Keratinocyte (primary cell): ENCODE data around the gene YDJC. TPM values are rescaled to one million over a fixed set of nuclear protein-coding genes. Genes with fewer than 3 reads are reported as not detected.
"Not testable (repeated sequence)": the region's sequence is repeated elsewhere in the genome, so short reads cannot be mapped to it uniquely, and the experiment has no call there.

ENCODE experiments used
- DNase-seq: peaks from one replicate; pipeline ENCODE4 v3.0.0-alpha.2; 2011; ENCODE audit warnings: low read depth, missing footprints, low spot score
- FAIRE-seq: peaks from 2 replicates; lab custom pipeline; 2011; peaks lifted over from hg19 to GRCh38; lab: Jason Lieb, UNC
- H2AFZ ChIP-seq: 2 replicates; pipeline ENCODE4 v1.6.0; 2012; ENCODE audit warnings: low read length, control low read depth, inconsistent platforms; ENCODE audit not compliant: control insufficient read depth
- H3K27ac ChIP-seq: 2 replicates; pipeline ENCODE4 v1.5.1; 2011; ENCODE audit warnings: low read length; ENCODE audit not compliant: control insufficient read depth, insufficient read depth
- H3K27me3 ChIP-seq: 3 replicates; pipeline ENCODE4 v1.6.0; 2011; ENCODE audit warnings: low read length; ENCODE audit not compliant: control insufficient read depth, insufficient read depth; ENCODE audit errors: extremely low read depth
- H3K36me3 ChIP-seq, 2 experiments: 2 replicates in 1 of 2; 3 replicates in 1 of 2; pipeline ENCODE4 v1.5.1; 2011; ENCODE audit warnings: low read length in 2 of 2, mild to moderate bottlenecking in 1 of 2; ENCODE audit not compliant: control insufficient read depth in 2 of 2, insufficient read depth in 2 of 2; ENCODE audit errors: extremely low read depth in 1 of 2
- H3K4me1 ChIP-seq: 3 replicates; pipeline ENCODE4 v1.5.1; 2011; ENCODE audit warnings: low read length; ENCODE audit not compliant: control insufficient read depth, insufficient read depth; ENCODE audit errors: extremely low read depth
- H3K4me2 ChIP-seq: 3 replicates; pipeline ENCODE4 v1.6.0; 2011; ENCODE audit warnings: low read depth, low read length; ENCODE audit not compliant: control insufficient read depth, insufficient read depth; ENCODE audit errors: extremely low read depth
- H3K4me3 ChIP-seq, 3 experiments: fragments of 200-600 bp in 1 of 3; sonication (generic) in 1 of 3; 2 replicates in 2 of 3; 3 replicates in 1 of 3; pipeline ENCODE4 v1.5.1; 2011 to 2016; ENCODE audit warnings: low read length in 3 of 3, mild to moderate bottlenecking in 3 of 3, control low read depth in 2 of 3, inconsistent platforms in 1 of 3, low read depth in 1 of 3, mixed read lengths in 1 of 3, mixed run types in 1 of 3, moderate library complexity in 1 of 3; ENCODE audit not compliant: control insufficient read depth in 2 of 3, insufficient read depth in 2 of 3; ENCODE audit errors: extremely low read depth in 1 of 3
- H3K79me2 ChIP-seq: 2 replicates; pipeline ENCODE4 v1.6.0; 2012; ENCODE audit warnings: low read length; ENCODE audit not compliant: control insufficient read depth, insufficient read depth
- H3K9ac ChIP-seq: 3 replicates; pipeline ENCODE4 v1.6.0; 2011; ENCODE audit warnings: low read length; ENCODE audit not compliant: control insufficient read depth, insufficient read depth; ENCODE audit errors: extremely low read depth
- H3K9me1 ChIP-seq: 3 replicates; pipeline ENCODE4 v1.6.0; 2011; ENCODE audit warnings: low read length; ENCODE audit not compliant: control insufficient read depth, insufficient read depth; ENCODE audit errors: extremely low read depth
- H3K9me3 ChIP-seq: 2 replicates; pipeline ENCODE4 v1.5.1; 2012; ENCODE audit warnings: low read depth, low read length; ENCODE audit not compliant: control insufficient read depth
- H4K20me1 ChIP-seq: 3 replicates; pipeline ENCODE4 v1.6.0; 2011; ENCODE audit warnings: low read length; ENCODE audit not compliant: control insufficient read depth, insufficient read depth; ENCODE audit errors: extremely low read depth
- CTCF ChIP-seq, 3 experiments: IDR thresholded peaks in 1 of 3; conservative IDR thresholded peaks in 1 of 3; optimal IDR thresholded peaks in 1 of 3; 2 replicates in 2 of 3; 3 replicates in 1 of 3; pipeline versions ENCODE3 to v1.5.1; 2011; ENCODE audit warnings: low read length in 3 of 3, mild to moderate bottlenecking in 3 of 3, moderate library complexity in 2 of 3, control low read depth in 1 of 3, inconsistent platforms in 1 of 3; ENCODE audit not compliant: insufficient read depth in 2 of 3; ENCODE audit errors: extremely low read depth in 1 of 3
- EZH2 ChIP-seq: IDR thresholded peaks from one replicate; pipeline ENCODE4 v1.6.1; 2012; ENCODE audit warnings: inconsistent platforms, mild to moderate bottlenecking, low read length, moderate library complexity
- dilution Hi-C: fragments of 300-500 bp; cut with MboI; formaldehyde crosslinking; loops from one replicate; pipeline ENCODE4 v1.7.0; 2020; ENCODE audit warnings: low sequenced_read_pairs; ENCODE audit not compliant: extremely low pct_ligation_motif_present
- polyA minus RNA-seq, 3 experiments: library from RNA; depleted of rRNA, polyadenylated mRNA; stranded (reverse); fragments of >200 nt; gene quantifications; 1 replicate in 1 of 3; 2 replicates in 1 of 3; 3 replicates in 1 of 3; pipeline ENCODE4 v1.2.3, GENCODE V29; 2011
- polyA plus RNA-seq, 5 experiments: library from polyadenylated mRNA; depleted of rRNA in 3 of 5; stranded (reverse) in 3 of 5; stranded (forward) in 1 of 5; unstranded in 1 of 5; fragments of >200 nt; gene quantifications; 1 replicate in 1 of 5; 2 replicates in 3 of 5; 3 replicates in 1 of 5; pipeline versions ENCODE4 v1.2.1 to v1.2.3, GENCODE V29; 2011 to 2012; ENCODE audit warnings: missing spikeins in 2 of 5, low read depth in 1 of 5, low replicate concordance in 1 of 5

The YDJC gene, protein sequence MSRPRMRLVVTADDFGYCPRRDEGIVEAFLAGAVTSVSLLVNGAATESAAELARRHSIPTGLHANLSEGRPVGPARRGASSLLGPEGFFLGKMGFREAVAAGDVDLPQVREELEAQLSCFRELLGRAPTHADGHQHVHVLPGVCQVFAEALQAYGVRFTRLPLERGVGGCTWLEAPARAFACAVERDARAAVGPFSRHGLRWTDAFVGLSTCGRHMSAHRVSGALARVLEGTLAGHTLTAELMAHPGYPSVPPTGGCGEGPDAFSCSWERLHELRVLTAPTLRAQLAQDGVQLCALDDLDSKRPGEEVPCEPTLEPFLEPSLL
- polyA plus RNA-seq (18.2 to 31.8 TPM (median 22.3 TPM) in 3 replicates), polyA minus RNA-seq (5.3 to 16.2 TPM (median 12.4 TPM) in 3 replicates)
- 6.9 TPM for polyA plus RNA-seq (2011; ENCODE audit: low read depth)
- 16.3 and 45.3 TPM in 2 replicates for polyA plus RNA-seq (2011; cell fraction: cytosol; rRNA removed)
- polyA plus RNA-seq (2011; cell fraction: nucleus; rRNA removed) = 16.6 and 28.9 TPM in 2 replicates
- polyA plus RNA-seq (2012; ENCODE audit: low replicate concordance) = 19.0 and 36.5 TPM in 2 replicates
- 56.2 TPM for polyA minus RNA-seq (2011; cell fraction: cytosol; rRNA and poly(A)+ RNA removed)
- polyA minus RNA-seq (2011; cell fraction: nucleus; rRNA and poly(A)+ RNA removed) = 12.6 and 17.6 TPM in 2 replicates

GRCh38 chr22:21629255-21630149 is at the start of gene YDJC:
Gene YDJC, minus strand, starts transcription at chr22:21630022. Its CDS starts 8 bp downstream, at chr22:21630014.
- no peaks in the 10 kb centered on the region for H3K27me3 ChIP-seq
- dilution Hi-C loops = no loop called here
- H2AFZ ChIP-seq = peak within 1 kb of the TSS; percentile 84
- peaks cover 12% of the 10 kb centered on the region for H3K4me1 ChIP-seq
- H3K4me2 ChIP-seq = peak within 1 kb of the TSS; percentile 83
- peak; percentile 76 for DNase-seq
- peak within 1 kb of the TSS; percentile 92 to 96 (median 93) for H3K4me3 ChIP-seq
- H3K9me1 ChIP-seq = no peaks in the 10 kb centered on the region
- H3K36me3 ChIP-seq = peaks cover 6 to 13% of the 10 kb centered on the region in 2 experiments
- peak; percentile 62 for FAIRE-seq
- H3K9ac ChIP-seq = peak within 1 kb of the TSS; percentile 97
- TF ChIP-seq CTCF (optimal IDR thresholded peaks at IDR 0.05 in 1 of 3, IDR thresholded peaks at IDR 0.05 in 1 of 3, conservative IDR thresholded peaks at IDR 0.05 in 1 of 3; ENCODE audit: extremely low read depth in 1 of 3, insufficient read depth in 2 of 3, low read length in 3 of 3) = peak; percentile 72 to 94 (median 87)
- no peak for TF ChIP-seq EZH2
- H3K9me3 ChIP-seq = no peaks in the 10 kb centered on the region
- peak within 1 kb of the TSS; percentile 86 for H3K27ac ChIP-seq
- H4K20me1 ChIP-seq = peaks cover 3% of the 10 kb centered on the region
- peaks cover 41% of the 10 kb centered on the region for H3K79me2 ChIP-seq

DNA sequence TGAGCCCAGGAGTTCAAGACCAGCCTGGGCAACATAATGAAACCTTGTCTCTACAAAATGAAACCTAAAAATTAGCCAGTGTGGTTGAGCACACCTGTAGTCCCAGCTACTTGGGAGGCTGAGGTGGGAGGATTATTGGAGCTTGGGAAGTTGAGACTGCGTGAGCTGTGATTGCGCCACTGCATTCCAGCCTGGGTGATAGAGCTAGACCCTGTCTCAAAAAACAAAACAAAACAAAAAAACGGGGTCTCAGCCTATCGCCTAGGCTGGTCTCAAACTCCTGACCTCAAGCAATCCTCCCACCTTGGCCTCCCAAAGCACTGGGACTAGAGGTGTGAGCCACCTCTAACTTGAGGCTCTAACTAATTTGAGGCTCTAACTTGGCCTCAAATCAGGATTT is 49.6 kb upstream of the YDJC start:
- H3K27ac ChIP-seq = no peak overlapping the region
- no peaks in the 10 kb centered on the region for H3K9me1 ChIP-seq
- no peaks in the 10 kb centered on the region for H3K79me2 ChIP-seq
- H3K27me3 ChIP-seq = no peaks in the 10 kb centered on the region
- H3K4me1 ChIP-seq = no peaks in the 10 kb centered on the region
- H3K36me3 ChIP-seq = peaks cover 9 to 27% of the 10 kb centered on the region in 2 experiments
- no peak overlapping the region for H3K4me3 ChIP-seq
- no peaks in the 10 kb centered on the region for H3K9me3 ChIP-seq
- no peaks in the 10 kb centered on the region for H4K20me1 ChIP-seq
- DNase-seq (no peak), FAIRE-seq (no peak)
- dilution Hi-C loops = no loop called here
- no peak overlapping the region for H2AFZ ChIP-seq
- H3K4me2 ChIP-seq = no peak overlapping the region
- no peak overlapping the region for H3K9ac ChIP-seq
- TF ChIP-seq CTCF (optimal IDR thresholded peaks at IDR 0.05 in 1 of 3, IDR thresholded peaks at IDR 0.05 in 1 of 3, conservative IDR thresholded peaks at IDR 0.05 in 1 of 3; ENCODE audit: extremely low read depth in 1 of 3, insufficient read depth in 2 of 3, low read length in 3 of 3) (no peak), EZH2 (no peak)

DNA sequence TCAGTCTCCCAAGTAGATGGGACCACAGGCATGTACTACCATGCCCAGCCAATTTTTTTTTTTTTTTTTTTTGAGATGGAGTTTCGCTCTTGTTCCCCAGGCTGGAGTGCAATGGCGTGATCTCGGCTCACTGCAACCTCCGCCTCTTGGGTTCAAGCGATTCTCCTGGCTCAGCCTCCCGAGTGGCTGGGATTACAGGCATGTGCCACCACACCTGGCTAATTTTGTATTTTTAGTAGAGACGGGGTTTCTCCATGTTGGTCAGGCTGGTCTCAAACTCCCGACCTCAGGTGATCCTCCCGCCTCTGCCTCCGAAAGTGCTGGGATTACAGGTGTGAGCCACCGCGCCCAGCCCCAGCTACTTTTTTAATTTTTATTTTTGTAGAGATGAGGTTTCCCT is 49.0 kb upstream of the YDJC start:
- H3K27me3 ChIP-seq, H3K9me1 ChIP-seq, H3K4me2 ChIP-seq, FAIRE-seq, H4K20me1 ChIP-seq, H3K27ac ChIP-seq, H2AFZ ChIP-seq, H3K79me2 ChIP-seq, DNase-seq, H3K9ac ChIP-seq, dilution Hi-C loops, H3K4me3 ChIP-seq, H3K9me3 ChIP-seq, H3K4me1 ChIP-seq: not testable (repeated sequence)
- peaks cover 9 to 29% of the 10 kb centered on the region in 2 experiments for H3K36me3 ChIP-seq
